GM12873 (cell line): Measurements from ENCODE around the gene RALA.

Experiments used
- TF ChIP-seq, protein P1 (sequence below): IDR thresholded peaks from 2 replicates; pipeline ENCODE4 v1.5.1; 2012; ENCODE audit warnings: low read depth, mild to moderate bottlenecking, moderate library complexity, low read length, control low read depth; ENCODE audit not compliant: insufficient read depth; ENCODE audit errors: missing control alignments

Gene RALA

DNA sequence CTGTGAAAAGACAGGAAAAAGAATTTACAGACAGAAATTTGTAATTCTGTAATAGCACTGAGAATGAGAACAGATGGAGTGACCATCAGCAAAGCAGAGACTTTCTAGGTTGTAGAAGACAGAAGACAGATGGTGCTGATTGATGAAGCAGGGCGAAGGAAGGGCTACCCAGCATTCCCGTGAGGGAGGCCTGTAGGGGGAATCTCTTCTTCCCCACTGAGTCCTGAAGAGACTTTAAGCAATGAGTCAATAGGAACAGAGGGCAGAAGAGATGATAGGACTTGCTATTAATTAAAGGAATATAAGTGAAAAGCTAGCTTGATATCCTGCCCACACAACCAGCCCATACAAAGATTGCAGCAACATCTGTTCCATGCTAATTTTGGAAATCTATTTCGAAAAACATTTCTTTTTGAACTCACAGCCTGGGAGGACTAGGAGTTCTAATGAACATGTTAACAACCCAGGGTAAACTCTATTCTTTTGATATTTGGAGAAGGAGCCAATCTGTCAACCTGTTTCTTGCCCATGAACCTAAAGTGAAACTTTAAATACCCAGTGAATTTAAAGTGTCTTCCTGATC lies 44.1 kb downstream of the RALA start:
- TF ChIP-seq, protein P1, sequence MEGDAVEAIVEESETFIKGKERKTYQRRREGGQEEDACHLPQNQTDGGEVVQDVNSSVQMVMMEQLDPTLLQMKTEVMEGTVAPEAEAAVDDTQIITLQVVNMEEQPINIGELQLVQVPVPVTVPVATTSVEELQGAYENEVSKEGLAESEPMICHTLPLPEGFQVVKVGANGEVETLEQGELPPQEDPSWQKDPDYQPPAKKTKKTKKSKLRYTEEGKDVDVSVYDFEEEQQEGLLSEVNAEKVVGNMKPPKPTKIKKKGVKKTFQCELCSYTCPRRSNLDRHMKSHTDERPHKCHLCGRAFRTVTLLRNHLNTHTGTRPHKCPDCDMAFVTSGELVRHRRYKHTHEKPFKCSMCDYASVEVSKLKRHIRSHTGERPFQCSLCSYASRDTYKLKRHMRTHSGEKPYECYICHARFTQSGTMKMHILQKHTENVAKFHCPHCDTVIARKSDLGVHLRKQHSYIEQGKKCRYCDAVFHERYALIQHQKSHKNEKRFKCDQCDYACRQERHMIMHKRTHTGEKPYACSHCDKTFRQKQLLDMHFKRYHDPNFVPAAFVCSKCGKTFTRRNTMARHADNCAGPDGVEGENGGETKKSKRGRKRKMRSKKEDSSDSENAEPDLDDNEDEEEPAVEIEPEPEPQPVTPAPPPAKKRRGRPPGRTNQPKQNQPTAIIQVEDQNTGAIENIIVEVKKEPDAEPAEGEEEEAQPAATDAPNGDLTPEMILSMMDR = no peak

- TF ChIP-seq, protein P1 = no peak
Measured at GRCh38 chr7:39670052-39670451, 46.7 kb downstream of the RALA start.

- TF ChIP-seq, protein P1 = no peak
Measured at GRCh38 chr7:39670934-39671333, 47.6 kb downstream of the RALA start.

GRCh38 chr7:39672176-39672575 lies 48.8 kb downstream of the RALA start:
- TF ChIP-seq, protein P1 = no peak

DNA sequence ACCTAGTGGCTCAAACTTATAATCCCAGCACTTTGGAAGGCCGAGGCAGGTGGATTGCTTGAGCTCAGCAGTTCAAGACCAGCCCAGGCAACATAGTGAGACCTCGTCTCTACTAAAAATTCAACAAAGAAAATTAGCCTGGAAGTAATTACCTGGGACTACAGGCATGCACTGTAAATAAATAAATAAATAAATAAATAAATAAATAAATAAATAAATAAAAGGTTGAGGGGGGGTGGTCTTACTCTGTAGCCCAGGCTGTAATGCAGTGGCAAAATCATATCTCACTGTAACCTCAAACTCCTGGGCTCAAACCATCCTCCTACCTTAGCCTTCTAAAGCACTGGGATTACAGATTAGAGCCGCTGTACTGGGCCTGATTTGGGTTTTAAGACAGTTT lies 50.5 kb downstream of the RALA start:
- TF ChIP-seq, protein P1 = no peak

- TF ChIP-seq, protein P1 = no peak
Measured at GRCh38 chr7:39674406-39674805, 51.0 kb downstream of the RALA start.

DNA sequence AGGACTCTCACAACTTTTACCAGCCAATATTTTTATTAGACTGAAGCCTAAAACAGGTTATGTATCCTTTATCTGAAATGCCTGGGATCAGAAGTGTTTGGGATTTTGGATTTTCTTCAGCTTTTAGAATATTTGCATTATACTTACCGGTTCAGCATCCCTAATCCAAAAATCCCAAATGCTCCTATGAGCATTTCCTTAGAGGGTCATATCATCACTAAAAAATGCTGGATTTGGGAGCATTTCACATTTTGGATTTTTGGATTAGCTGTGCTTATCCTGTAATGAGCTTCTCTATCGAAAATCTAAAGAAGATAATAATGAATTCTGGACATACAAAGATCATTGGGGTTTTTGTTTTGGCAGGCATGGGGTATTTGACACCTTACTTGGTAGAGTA lies 53.0 kb downstream of the RALA start:
- TF ChIP-seq, protein P1 = no peak
